Stimulated activated CD8-positive, alpha-beta memory T cell treated with anti-CD3 and anti-CD28 coated beads, Interleukin-2, amount 100 ng/mL, for 1 hour (primary cell): ENCODE measurements around the gene PRADC1.

Experiments used
- DNase-seq, 2 donors: peaks; one replicate each; pipeline ENCODE4 v3.0.0-alpha.2; 2020; ENCODE audit warnings: low read depth in 2 of 2

PRADC1 gene

GRCh38 chr2:73235315-73236028, 2.4 kb upstream of the PRADC1 start:
- no peak for DNase-seq

DNA sequence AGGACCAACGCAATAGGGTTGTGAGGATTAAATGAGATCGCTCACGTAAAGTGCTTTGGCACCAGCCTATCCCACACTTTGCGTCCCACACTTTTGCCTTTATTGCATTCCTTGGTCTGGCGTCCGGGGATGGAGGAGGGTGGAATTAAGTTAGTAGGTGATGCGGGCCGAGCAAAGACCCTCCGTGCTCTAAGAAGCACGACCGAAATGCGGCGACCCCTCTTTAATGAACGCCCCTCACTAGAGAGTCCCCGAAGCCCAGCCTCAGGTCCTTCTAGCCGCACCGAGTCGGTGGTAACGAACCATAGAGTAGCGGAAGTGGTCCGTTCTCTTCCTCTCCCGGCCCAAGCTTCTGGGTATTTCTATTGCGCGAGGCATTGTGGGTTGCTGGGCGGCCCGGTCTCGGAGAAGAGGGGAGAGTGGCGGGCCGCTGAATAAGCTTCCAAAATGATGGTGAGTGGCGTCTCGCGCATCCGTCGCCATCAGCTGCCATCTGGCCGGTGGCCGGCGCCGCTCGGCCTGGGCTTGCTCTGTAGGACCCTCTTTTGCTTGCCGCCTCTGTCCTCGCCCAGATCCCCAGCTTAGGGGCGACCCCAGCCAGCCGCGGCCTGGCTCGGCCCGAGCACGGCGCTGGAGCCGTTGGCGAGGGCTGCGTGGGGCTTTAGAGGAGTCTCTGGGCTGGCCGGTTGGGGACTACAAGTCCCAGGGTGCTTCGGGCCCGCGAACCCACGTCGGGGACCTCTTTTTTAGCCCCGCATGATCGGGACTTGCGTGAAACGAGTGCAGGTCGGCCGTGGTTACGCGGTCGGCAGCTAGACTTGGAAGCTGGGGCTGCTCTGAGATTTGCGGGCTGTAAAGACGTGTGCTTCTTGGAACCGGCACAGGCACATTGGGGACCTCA, 1.1 kb upstream of the PRADC1 start, which contains the start of gene CCT7:
Gene CCT7 (plus strand): TSS at position 377 of the 901 bp plus-strand sequence. CDS start 71 bp downstream, at position 448.
- DNase-seq: peak; percentile 71 to 73

DNA sequence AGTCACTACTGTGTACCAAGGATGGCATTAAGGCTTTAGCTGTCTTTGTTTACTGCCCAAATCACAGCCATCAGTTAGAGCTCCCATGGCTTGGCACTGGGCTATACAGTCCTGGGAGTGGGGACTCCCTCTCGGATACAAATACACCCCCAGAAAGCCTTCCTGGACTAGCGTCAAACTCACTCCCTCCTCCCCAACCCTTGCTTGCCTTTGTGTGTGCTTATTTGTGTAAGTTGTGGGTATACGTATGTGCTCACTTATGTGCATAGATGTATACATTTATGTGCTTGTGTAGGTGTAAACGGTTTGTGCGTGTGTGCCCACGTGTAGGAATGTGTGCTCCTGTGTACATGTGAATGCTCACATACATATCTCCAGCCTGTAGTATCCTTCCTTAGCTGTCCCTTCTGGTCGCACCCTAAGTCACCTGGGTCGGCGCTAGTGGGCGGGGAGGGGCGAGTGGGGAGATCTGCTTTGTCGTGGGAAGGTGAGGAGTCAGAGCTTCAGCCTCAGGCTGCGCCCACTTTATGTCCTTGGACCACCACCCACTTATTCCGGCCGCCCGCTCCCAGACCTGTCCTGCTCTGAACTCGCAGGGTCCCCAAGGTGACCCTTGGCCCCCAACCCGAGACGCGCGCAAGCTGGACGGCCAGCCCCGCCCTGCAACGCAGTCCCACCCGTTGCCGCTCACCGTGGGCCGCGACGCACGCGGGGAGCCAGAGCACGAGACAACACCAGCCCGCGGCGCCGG, 461 bp downstream of the PRADC1 start:
- DNase-seq: no peak

- DNase-seq: no peak
Measured at GRCh38 chr2:73228631-73229030, 4.4 kb downstream of the PRADC1 start.

GRCh38 chr2:73227086-73227485, 6.0 kb downstream of the PRADC1 start:
- no peak for DNase-seq

DNA sequence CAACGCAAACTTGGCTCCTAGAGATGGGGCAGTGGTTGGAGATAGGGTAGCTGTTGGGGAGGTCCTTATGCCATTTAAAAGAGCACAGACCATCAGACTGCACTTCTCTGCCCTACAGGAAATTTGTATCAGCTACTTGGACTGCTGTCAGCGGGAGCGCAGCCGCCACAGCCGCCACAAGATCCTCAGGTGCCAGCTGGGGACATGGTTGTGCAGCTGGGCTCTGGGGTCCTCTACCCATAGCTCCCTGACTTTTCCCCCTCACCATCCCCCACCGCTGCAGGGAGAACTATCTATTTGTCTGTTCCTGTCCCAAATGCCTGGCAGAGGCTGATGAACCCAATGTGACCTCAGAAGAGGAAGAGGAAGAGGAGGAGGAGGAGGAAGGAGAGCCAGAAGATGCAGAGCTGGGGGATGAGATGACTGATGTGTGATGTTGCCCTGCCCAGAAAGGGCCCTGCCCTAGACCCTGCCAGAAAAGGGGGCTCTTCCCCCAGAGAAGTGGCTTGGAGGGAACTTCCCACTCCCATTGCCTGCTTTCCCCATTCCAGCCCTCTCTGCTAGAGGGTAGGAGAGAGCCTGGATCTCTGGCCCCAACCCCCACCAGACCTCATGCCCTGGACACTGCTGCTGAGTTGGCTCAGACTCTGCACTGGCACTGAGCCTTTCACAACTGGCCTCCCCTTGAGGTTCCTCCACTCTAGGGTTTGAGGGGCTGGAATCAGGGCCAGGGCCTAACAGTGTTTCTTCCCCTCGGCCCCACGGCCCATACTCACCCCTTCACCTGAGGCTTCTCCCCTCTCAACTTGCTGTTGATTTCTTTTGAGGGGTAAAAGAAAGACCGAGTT, 7.3 kb downstream of the PRADC1 start:
- no peak for DNase-seq

DNA sequence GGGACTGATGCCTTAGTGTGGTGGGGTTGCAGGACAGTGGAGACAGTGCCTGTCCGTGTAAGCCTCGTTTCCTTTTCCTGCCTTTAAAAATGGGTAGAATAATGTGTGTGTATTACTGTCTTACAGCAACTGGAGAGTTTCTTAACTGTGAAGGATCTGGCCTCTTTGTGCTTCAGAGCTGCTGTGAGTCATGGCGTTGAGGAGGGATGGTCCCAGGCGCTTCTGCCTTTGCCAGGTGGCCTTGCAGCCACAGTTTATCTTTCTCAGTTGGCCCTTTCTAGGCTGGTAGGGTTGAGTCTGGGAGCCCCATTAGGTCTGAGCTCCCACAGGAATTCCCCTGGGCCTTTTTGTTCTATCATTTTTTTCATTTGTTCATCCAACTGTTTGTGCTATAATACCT, 9.2 kb downstream of the PRADC1 start:
- no peak for DNase-seq

GRCh38 chr2:73218298-73218697, 14.7 kb downstream of the PRADC1 start:
- DNase-seq: no peak

GRCh38 chr2:73217826-73218225, 15.2 kb downstream of the PRADC1 start:
- DNase-seq: no peak

DNA sequence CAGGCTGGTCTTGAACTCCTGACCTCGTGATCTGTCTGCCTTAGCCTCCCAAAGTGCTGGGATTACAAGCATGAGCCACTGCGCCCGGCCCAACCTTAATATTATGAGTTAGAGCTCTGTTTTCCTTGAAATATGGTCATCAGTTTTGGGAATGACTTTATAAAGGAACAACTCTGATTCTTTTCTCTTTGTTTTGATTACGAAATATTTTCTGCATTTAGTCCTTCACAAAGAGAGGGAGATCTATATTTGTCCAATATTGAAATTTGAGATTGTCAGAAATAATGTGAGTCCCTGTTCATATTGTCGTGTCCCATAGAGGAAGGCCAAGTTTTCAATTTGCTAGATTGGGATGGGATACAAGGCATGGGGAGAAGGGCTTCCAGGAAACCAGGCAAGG, 15.9 kb downstream of the PRADC1 start:
- DNase-seq: no peak

GRCh38 chr2:73215254-73215653, 17.8 kb downstream of the PRADC1 start:
- no peak for DNase-seq

DNA sequence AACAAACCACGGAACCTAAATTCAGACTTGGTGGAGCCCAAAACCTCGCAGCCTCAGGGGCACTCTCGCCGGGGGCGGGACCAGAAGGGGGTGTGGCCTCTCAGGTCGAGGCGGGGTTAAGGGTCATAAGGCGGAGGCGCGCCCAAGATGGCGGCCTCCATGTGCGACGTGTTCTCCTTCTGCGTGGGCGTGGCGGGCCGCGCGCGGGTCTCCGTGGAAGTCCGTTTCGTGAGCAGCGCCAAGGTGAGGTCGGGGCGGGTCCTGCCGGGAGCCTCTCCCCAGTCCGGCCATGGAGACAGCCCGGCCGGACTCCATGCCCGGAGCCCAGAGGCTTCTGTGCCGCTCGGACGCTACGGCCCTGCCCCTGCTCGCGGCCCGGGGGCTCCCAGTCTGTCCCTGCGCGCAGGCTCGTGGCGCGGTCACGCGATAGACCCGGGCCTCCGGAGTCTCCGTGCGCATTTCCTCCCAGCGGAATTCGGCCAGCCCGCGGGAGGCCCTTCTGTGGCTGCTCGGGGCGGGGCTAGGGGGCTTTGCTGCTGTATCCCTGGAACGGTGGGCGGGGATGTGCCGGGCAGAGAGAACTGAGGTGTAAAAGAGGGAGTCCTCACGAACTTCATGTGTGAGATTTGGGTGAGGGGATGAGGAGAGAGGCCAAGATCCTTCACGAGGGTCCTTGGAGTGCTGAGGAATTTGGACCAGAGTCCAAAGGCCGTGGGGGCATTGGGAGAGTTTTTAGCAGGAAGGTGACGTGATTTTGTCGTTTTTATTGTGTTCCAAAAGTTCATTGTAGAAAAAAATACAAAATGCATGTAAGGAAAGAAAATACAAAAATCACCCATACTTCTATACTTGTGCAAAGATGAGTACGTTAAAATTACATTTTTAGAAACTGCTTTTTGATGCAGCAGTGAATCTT, 18.7 kb downstream of the PRADC1 start, which contains the start of gene SMYD5:
Gene SMYD5 (plus strand): TSS at position 126 of the 916 bp plus-strand sequence. CDS start 22 bp downstream, at position 148.
- peak; percentile 83 to 84 for DNase-seq

DNA sequence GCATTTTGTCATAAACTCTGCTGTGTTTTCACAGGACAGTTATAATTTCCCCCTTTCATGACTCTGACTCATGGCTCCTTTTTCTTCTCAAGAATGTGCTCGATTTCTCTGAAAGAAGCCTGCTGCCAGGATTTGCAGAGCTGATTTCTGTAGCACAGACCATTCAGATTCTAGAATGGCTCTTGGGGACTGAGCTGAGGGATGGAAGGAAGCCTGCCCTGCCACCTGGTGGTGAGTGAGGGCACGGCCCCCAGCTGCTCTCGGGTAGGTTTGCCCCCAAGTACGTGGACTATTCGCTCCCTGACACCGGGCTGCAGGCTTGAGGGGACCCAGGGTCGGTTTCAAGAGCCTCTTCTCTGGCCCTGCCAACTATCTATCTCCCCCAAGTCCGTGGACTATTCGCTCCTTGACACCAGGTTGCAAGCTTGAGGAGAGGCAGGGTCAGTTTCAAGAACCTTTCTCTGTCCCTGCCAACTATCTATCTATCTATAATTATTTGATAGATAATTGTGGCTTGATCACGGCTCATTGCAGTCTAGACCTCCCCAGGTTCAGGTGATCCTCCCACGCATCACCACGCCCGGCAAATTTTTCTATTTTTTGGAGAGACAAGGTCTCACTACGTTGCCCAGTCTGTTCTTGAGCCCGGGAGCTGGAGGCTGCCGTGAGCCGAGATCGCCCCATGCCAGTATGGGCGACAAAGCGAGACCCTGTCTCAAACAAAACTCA, 20.4 kb downstream of the PRADC1 start:
- DNase-seq: peak; percentile 38 to 54

- DNase-seq: no peak
Measured at GRCh38 chr2:73212098-73212447, 21.0 kb downstream of the PRADC1 start.

DNA sequence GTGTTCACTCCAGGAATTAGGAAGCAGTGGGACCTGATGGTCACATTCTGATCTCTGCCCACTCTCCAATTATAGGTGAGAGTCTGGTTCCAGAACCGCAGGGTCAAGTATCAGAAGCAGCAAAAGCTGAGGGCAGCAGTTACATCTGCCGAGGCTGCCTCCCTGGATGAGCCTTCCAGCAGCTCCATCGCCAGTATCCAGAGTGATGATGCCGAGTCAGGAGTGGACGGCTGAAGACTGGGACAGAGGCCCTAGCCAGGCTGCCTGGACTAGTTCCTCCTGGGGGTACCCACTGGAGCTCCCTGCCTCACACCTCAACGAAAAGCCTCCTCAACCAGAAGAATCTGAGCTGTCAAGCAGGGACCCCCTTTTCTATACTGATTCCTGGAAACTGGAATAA, 22.3 kb downstream of the PRADC1 start:
- no peak for DNase-seq

DNA sequence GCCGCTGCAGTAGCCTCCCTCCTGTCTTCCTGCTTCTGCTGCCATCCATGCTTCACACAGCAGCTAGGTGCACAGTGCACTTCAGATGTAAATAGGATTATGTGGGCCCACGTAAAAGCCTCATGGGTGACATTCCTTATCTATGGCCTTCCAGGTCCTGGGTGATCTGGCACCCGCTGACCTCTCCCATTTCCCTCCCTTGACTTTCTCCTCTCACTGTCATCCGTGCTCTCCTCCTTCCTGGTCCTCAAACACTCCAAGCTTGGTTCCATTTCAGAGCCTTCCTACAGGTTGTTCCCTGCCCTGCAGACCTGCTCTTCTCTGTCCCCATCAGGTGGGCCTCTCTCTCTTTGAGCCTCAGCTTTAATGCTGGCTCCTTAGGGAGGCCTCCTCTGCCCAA, 23.0 kb downstream of the PRADC1 start:
- DNase-seq: no peak

DNA sequence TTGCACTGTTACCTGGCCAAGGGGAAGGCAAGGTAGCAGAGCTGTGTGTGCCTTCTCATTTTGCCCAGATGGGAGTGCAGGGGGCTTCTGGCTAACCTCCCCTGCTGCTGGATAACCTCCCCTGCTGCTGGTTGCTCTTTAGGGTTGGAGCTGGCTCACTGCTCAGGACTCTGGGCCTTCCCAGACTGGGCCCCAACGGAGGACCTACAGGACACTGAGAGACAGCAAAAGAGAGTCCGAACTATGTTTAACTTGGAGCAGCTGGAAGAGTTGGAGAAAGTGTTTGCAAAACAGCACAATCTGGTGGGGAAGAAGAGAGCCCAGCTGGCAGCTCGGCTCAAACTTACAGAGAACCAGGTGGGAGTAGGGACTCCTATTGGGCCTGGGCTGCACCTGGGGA, 24.8 kb downstream of the PRADC1 start:
- DNase-seq: no peak

- no peak for DNase-seq
Measured at GRCh38 chr2:73205611-73206010, 27.4 kb downstream of the PRADC1 start.

- no peak for DNase-seq
Measured at GRCh38 chr2:73203055-73203681, 29.9 kb downstream of the PRADC1 start.
